SU-DHL-6 (cell line): ENCODE results near the gene ARSK.

Experiments
- EZH2phosphoT487 ChIP-seq: fragments of 200-600 bp; sonication (generic), shearing (Covaris generic); conservative IDR thresholded peaks from 2 replicates; pipeline ENCODE4 v1.6.1; 2018; ENCODE audit warnings: mild to moderate bottlenecking, antibody characterized with exemption, low read length, moderate library complexity, mixed read lengths
- TF ChIP-seq, protein P1 (sequence below): fragments of 200-600 bp; sonication (generic); IDR thresholded peaks from one replicate; pipeline ENCODE4 v1.5.1; 2017; ENCODE audit warnings: antibody characterized with exemption, mild to moderate bottlenecking, low read length, moderate library complexity; ENCODE audit not compliant: insufficient read depth, poor library complexity, severe bottlenecking

DNA sequence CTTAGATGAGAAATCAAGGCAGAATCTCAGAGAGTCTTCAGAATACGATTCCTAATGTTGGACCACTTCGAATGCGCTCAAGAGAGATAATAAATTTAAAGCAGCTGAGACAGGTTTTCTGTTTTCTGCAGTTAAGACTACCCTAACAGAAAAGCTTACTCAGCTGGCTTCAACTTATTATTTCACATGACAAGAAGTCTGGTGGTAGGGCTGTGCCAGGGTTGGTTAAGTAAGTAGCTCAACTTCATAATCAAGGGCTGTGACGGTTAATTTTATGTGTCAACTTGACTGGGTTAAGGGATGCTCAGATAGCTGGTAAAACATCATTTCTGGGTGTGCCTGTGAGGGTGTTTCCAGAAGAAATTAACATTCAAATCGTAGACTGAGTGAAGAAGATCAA lies 68.8 kb downstream of the ARSK start:
- TF ChIP-seq, protein P1, sequence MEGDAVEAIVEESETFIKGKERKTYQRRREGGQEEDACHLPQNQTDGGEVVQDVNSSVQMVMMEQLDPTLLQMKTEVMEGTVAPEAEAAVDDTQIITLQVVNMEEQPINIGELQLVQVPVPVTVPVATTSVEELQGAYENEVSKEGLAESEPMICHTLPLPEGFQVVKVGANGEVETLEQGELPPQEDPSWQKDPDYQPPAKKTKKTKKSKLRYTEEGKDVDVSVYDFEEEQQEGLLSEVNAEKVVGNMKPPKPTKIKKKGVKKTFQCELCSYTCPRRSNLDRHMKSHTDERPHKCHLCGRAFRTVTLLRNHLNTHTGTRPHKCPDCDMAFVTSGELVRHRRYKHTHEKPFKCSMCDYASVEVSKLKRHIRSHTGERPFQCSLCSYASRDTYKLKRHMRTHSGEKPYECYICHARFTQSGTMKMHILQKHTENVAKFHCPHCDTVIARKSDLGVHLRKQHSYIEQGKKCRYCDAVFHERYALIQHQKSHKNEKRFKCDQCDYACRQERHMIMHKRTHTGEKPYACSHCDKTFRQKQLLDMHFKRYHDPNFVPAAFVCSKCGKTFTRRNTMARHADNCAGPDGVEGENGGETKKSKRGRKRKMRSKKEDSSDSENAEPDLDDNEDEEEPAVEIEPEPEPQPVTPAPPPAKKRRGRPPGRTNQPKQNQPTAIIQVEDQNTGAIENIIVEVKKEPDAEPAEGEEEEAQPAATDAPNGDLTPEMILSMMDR: no peak
- TF ChIP-seq EZH2phosphoT487: no peak
